ENCODE results near the gene EFHB. TPM values are rescaled to one million over a fixed set of nuclear protein-coding genes. Genes with fewer than 3 reads are reported as not detected.

EFHB gene
- total RNA-seq, 4 donors from 2014 or later, result 0.27 to 2.4 TPM; not detected in 2

- Histone ChIP-seq H3K36me3 (no peaks in the 10 kb centered on the region), H3K4me1 (no peaks in the 10 kb centered on the region), H3K4me3 (no peak overlapping the region), H3K27ac (no peak overlapping the region), H3K27me3 (peaks cover 8% of the 10 kb centered on the region), H3K9me3 (no peaks in the 10 kb centered on the region)
- ATAC-seq, result no peak
- WGBS, 2 donors (ENCODE audit: low coverage in 1 of 2), result 53 to 100% methylated on average over 1 of the region's 1 CpG
- TF ChIP-seq POLR2A (IDR thresholded peaks at IDR 0.05), result no peak
- TF ChIP-seq CTCF (IDR thresholded peaks at IDR 0.05), result no peak
- TF ChIP-seq POLR2AphosphoS5 (IDR thresholded peaks at IDR 0.05), result no peak
- no peak for TF ChIP-seq EP300 (IDR thresholded peaks at IDR 0.05)
These were observed 4.2 kb upstream of the EFHB start for GRCh38 chr3:19938295-19938627.

DNA sequence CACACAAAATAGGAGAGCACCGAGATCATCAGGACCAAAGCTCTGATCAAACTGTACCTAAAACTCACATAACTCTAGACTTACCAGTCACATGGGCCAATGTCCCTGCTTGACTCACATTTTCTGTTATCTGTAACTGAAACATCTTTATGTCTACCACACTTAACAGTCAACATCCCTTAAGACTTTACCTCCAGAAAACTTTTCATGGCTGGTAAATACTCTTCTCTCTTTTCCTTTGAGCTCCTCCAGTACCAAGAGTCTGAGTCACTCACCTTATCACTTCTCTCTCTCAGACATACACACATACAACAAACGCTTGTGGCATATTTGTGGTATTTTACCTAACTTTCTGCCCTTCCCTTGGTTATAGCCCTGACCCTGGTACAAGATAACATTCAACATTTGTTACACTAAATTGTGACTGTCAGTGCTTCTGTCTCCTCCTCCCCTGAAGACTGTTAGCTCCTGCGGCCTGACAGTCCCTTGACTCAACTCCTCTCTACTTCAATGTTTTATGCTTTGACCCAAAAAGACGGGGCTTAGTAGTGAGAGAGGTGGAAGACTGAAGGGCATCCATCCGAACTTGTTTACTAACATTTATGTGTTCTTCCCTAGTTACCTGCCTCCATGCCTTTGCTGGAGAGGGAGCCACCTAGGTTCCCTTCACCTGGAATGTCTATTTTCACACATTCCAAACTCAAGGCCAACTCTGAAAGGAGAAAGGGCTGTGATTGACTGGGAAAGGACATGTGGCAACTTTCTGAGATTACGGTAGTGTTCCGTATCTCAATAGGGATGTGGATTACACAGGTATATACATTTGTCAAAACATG is 3.7 kb upstream of the EFHB start:
- no peak for ATAC-seq
- WGBS, 2 donors (ENCODE audit: low coverage in 1 of 2), result 43 to 74% methylated on average over 4 to 7 of the region's 7 CpGs
- Histone ChIP-seq H3K4me1 (no peaks in the 10 kb centered on the region), H3K4me3 (no peak overlapping the region), H3K36me3 (no peaks in the 10 kb centered on the region), H3K27me3 (peaks cover 8% of the 10 kb centered on the region), H3K27ac (no peak overlapping the region), H3K9me3 (no peaks in the 10 kb centered on the region)
- TF ChIP-seq POLR2A (IDR thresholded peaks at IDR 0.05), result no peak
- no peak for TF ChIP-seq EP300 (IDR thresholded peaks at IDR 0.05)
- no peak for TF ChIP-seq CTCF (IDR thresholded peaks at IDR 0.05)
- TF ChIP-seq POLR2AphosphoS5 (IDR thresholded peaks at IDR 0.05), result no peak

- H3K9me3 ChIP-seq, result no peaks in the 10 kb centered on the region
- H3K4me1 ChIP-seq, result no peaks in the 10 kb centered on the region
- no peak overlapping the region for H3K27ac ChIP-seq
- no peak for ATAC-seq
- 83 to 98% methylated on average over 2 of the region's 2 CpGs for WGBS, 2 donors (ENCODE audit: low coverage in 1 of 2)
- no peaks in the 10 kb centered on the region for H3K36me3 ChIP-seq
- peaks cover 8% of the 10 kb centered on the region for H3K27me3 ChIP-seq
- TF ChIP-seq EP300 (IDR thresholded peaks at IDR 0.05), result no peak
- H3K4me3 ChIP-seq, result no peak overlapping the region
These were observed 1.6 kb downstream of the EFHB start for GRCh38 chr3:19932422-19932821.

DNA sequence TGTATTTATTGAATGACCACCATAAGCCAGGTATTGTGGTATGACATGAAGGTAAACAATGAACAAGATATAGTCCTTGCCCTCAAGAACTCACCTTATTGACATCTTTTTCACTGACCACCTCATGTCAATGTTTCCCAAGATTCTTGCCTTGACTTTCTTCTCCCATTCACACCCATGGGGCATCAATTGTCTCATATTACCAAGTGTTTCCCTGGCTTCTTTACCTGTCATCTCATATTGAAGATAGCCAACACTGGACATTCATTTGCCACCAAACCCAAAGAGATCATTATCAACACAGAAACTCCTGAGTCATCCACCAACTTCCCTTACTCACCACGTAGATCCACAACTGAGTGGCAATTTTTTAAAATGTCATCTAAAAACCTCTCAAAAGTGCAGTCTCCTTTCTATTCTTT is 2.2 kb downstream of the EFHB start:
- TF ChIP-seq EP300 (IDR thresholded peaks at IDR 0.05), result no peak
- no peak for TF ChIP-seq CTCF (IDR thresholded peaks at IDR 0.05)
- no peak for TF ChIP-seq POLR2AphosphoS5 (IDR thresholded peaks at IDR 0.05)
- no peak for TF ChIP-seq POLR2A (IDR thresholded peaks at IDR 0.05)

DNA sequence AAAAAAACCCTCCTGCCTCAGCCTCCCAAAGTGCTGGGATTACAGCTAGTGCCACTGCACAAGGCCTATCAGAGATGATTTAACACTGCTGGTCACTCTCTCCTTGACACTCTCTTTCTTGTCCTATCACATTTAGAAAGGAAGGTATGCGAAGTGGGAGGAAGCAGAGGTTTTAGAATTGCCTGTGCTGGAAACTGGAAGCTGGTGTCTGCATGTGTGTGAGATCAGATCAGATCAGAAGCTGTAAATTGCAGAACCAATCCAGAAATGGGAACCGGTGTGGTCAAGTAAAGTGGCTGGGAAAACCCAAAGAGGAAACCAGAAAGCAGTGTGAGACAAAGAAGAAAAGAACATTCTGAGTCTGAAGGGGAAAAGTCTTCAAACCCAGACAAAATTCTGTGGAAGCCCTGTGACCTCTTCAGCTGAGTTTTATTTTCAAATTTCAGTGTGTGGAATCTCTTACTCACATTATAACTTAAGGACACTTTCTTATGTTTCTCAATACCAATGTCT is 2.8 kb downstream of the EFHB start:
- 50 to 91% methylated on average over 1 to 2 of the region's 2 CpGs for WGBS, 2 donors (ENCODE audit: low coverage in 1 of 2)
- no peaks in the 10 kb centered on the region for H3K9me3 ChIP-seq
- H3K4me3 ChIP-seq, result no peak overlapping the region
- ATAC-seq, result no peak
- no peaks in the 10 kb centered on the region for H3K4me1 ChIP-seq
- TF ChIP-seq POLR2AphosphoS5 (IDR thresholded peaks at IDR 0.05), result no peak
- TF ChIP-seq CTCF (IDR thresholded peaks at IDR 0.05), result no peak
- no peak for TF ChIP-seq POLR2A (IDR thresholded peaks at IDR 0.05)
- TF ChIP-seq EP300 (IDR thresholded peaks at IDR 0.05), result no peak
- no peaks in the 10 kb centered on the region for H3K36me3 ChIP-seq
- H3K27ac ChIP-seq, result no peak overlapping the region
- H3K27me3 ChIP-seq, result peaks cover 8% of the 10 kb centered on the region

More for the DNA sequence above, 2.2 kb downstream of the EFHB start:
- no peaks in the 10 kb centered on the region for H3K4me1 ChIP-seq
- H3K36me3 ChIP-seq, result no peaks in the 10 kb centered on the region
- WGBS, 2 donors (ENCODE audit: low coverage in 1 of 2), result 62 to 80% methylated on average over 1 of the region's 1 CpG
- peaks cover 8% of the 10 kb centered on the region for H3K27me3 ChIP-seq
- no peak overlapping the region for H3K4me3 ChIP-seq
- no peaks in the 10 kb centered on the region for H3K9me3 ChIP-seq
- H3K27ac ChIP-seq, result no peak overlapping the region
- no peak for ATAC-seq
